Epithelial cell of esophagus (primary cell): Measurements from ENCODE around the gene IGFBP1.
"Not testable (repeated sequence)": the region's sequence is repeated elsewhere in the genome, so short reads cannot be mapped to it uniquely, and the experiment has no call there.

Source experiments
- DNase-seq: peaks from one replicate; pipeline ENCODE4 v3.0.0; 2010; ENCODE audit warnings: low read depth
- H3K4me3 ChIP-seq: 2 replicates; pipeline ENCODE4 v1.5.1; 2011; ENCODE audit warnings: mild to moderate bottlenecking, low read length, control low read depth
- CTCF ChIP-seq: IDR thresholded peaks from 2 replicates; pipeline ENCODE4 v1.5.1; 2011; ENCODE audit warnings: low read depth, mild to moderate bottlenecking, low read length, control low read depth, inconsistent platforms; ENCODE audit not compliant: insufficient read depth; ENCODE audit errors: missing control alignments

IGFBP1 gene

GRCh38 chr7:45888185-45888992 lies at the start of gene IGFBP1:
TSS of gene IGFBP1 (plus strand) at chr7:45888488. CDS start at chr7:45888653, 165 bp downstream.
- TF ChIP-seq CTCF = no peak
- peak; percentile 29 for DNase-seq
- no peak within 1 kb of the TSS for H3K4me3 ChIP-seq

- DNase-seq, H3K4me3 ChIP-seq: not testable (repeated sequence)
Observed at GRCh38 chr7:45838852-45839251, 49.4 kb upstream of the IGFBP1 start.

GRCh38 chr7:45841926-45842717 lies 46.2 kb upstream of the IGFBP1 start:
- not testable (repeated sequence) for DNase-seq, H3K4me3 ChIP-seq

GRCh38 chr7:45846536-45846935 lies 41.8 kb upstream of the IGFBP1 start:
- not testable (repeated sequence) for H3K4me3 ChIP-seq, DNase-seq

- DNase-seq, H3K4me3 ChIP-seq: not testable (repeated sequence)
Observed at GRCh38 chr7:45848734-45849133, 39.6 kb upstream of the IGFBP1 start.

GRCh38 chr7:45852984-45853383 lies 35.3 kb upstream of the IGFBP1 start:
- H3K4me3 ChIP-seq, DNase-seq: not testable (repeated sequence)

- not testable (repeated sequence) for DNase-seq
Observed at GRCh38 chr7:45853491-45853890, 34.8 kb upstream of the IGFBP1 start.

GRCh38 chr7:45855680-45856079 lies 32.6 kb upstream of the IGFBP1 start:
- not testable (repeated sequence) for H3K4me3 ChIP-seq
- DNase-seq = peak; percentile 61

More at GRCh38 chr7:45853491-45853890, 34.8 kb upstream of the IGFBP1 start:
- H3K4me3 ChIP-seq = not testable (repeated sequence)

- DNase-seq, H3K4me3 ChIP-seq: not testable (repeated sequence)
Observed at GRCh38 chr7:45856888-45857287, 31.4 kb upstream of the IGFBP1 start.

- TF ChIP-seq CTCF = no peak
- DNase-seq = no peak
- no peak overlapping the region for H3K4me3 ChIP-seq
Observed at GRCh38 chr7:45863715-45864114, 24.6 kb upstream of the IGFBP1 start.

GRCh38 chr7:45865594-45866410 lies 22.5 kb upstream of the IGFBP1 start:
- TF ChIP-seq CTCF = no peak
- no peak overlapping the region for H3K4me3 ChIP-seq
- no peak for DNase-seq
